ENCODE results near the gene NUAK2.
"Not testable (repeated sequence)": the region's sequence is repeated elsewhere in the genome, so short reads cannot be mapped to it uniquely, and the experiment has no call there.

Gene NUAK2

GRCh38 chr1:205284420-205285144 is 37.0 kb downstream of the NUAK2 start:
- peak; percentile 91 for DNase-seq
- in situ Hi-C loops (cut with MboI; ENCODE audit: low pct_unique_long_range_greater_than_20kb, low sequenced_read_pairs): no loop called here

- in situ Hi-C loops (cut with MboI; ENCODE audit: low pct_unique_long_range_greater_than_20kb, low sequenced_read_pairs): no loop called here
- DNase-seq: no peak
Observed at GRCh38 chr1:205283270-205284147, 38.0 kb downstream of the NUAK2 start.

- in situ Hi-C loops (cut with MboI; ENCODE audit: low pct_unique_long_range_greater_than_20kb, low sequenced_read_pairs); DNase-seq: not testable (repeated sequence)
Observed at GRCh38 chr1:205280666-205281395, 40.7 kb downstream of the NUAK2 start.

GRCh38 chr1:205279986-205280385 is 41.6 kb downstream of the NUAK2 start:
- in situ Hi-C loops (cut with MboI; ENCODE audit: low pct_unique_long_range_greater_than_20kb, low sequenced_read_pairs): loop anchor here (10.0 kb wide), 1 partner anchor 45 kb away; the partner anchor contains the start of gene NUAK2

GRCh38 chr1:205276689-205277065 is 44.9 kb downstream of the NUAK2 start:
- DNase-seq: no peak
- in situ Hi-C loops (cut with MboI; ENCODE audit: low pct_unique_long_range_greater_than_20kb, low sequenced_read_pairs): loop anchor here (10.0 kb wide), 1 partner anchor 48 kb away; the partner anchor contains the start of gene NUAK2

More at GRCh38 chr1:205279986-205280385, 41.6 kb downstream of the NUAK2 start:
- DNase-seq: no peak

- DNase-seq: no peak
- in situ Hi-C loops (cut with MboI; ENCODE audit: low pct_unique_long_range_greater_than_20kb, low sequenced_read_pairs): loop anchor here (10.0 kb wide), 1 partner anchor 49 kb away; the partner anchor contains the start of gene NUAK2
Observed at GRCh38 chr1:205275916-205276688, 45.4 kb downstream of the NUAK2 start.

- no peak for DNase-seq
- in situ Hi-C loops (cut with MboI; ENCODE audit: low pct_unique_long_range_greater_than_20kb, low sequenced_read_pairs): loop anchor here (10.0 kb wide), 1 partner anchor 50 kb away; the partner anchor contains the start of gene NUAK2
Observed at GRCh38 chr1:205275133-205275532, 46.4 kb downstream of the NUAK2 start.

GRCh38 chr1:205274041-205274691 is 47.4 kb downstream of the NUAK2 start:
- DNase-seq: no peak
- in situ Hi-C loops (cut with MboI; ENCODE audit: low pct_unique_long_range_greater_than_20kb, low sequenced_read_pairs): loop anchor here (10.0 kb wide), 1 partner anchor 51 kb away; the partner anchor contains the start of gene NUAK2

- in situ Hi-C loops (cut with MboI; ENCODE audit: low pct_unique_long_range_greater_than_20kb, low sequenced_read_pairs): loop anchor here (10.0 kb wide), 1 partner anchor 51 kb away; the partner anchor contains the start of gene NUAK2
- peak; percentile 78 for DNase-seq
Observed at GRCh38 chr1:205273551-205273982, 48.0 kb downstream of the NUAK2 start.

- in situ Hi-C loops (cut with MboI; ENCODE audit: low pct_unique_long_range_greater_than_20kb, low sequenced_read_pairs): loop anchor here (10.0 kb wide), 1 partner anchor 52 kb away; the partner anchor contains the start of gene NUAK2
- DNase-seq: no peak
Observed at GRCh38 chr1:205272536-205272935, 49.0 kb downstream of the NUAK2 start.

GRCh38 chr1:205271745-205272144 is 49.8 kb downstream of the NUAK2 start:
- no peak for DNase-seq
- in situ Hi-C loops (cut with MboI; ENCODE audit: low pct_unique_long_range_greater_than_20kb, low sequenced_read_pairs): loop anchor here (10.0 kb wide), 1 partner anchor 53 kb away; the partner anchor contains the start of gene NUAK2

- in situ Hi-C loops (cut with MboI; ENCODE audit: low pct_unique_long_range_greater_than_20kb, low sequenced_read_pairs): loop anchor here (10.0 kb wide), 1 partner anchor 54 kb away; the partner anchor contains the start of gene NUAK2
- DNase-seq: no peak
Observed at GRCh38 chr1:205271277-205271676, 50.3 kb downstream of the NUAK2 start.

- in situ Hi-C loops (cut with MboI; ENCODE audit: low pct_unique_long_range_greater_than_20kb, low sequenced_read_pairs): loop anchor here (10.0 kb wide), 1 partner anchor 54 kb away; the partner anchor contains the start of gene NUAK2
Observed at GRCh38 chr1:205270764-205271163, 50.8 kb downstream of the NUAK2 start.

GRCh38 chr1:205270271-205270670 is 51.3 kb downstream of the NUAK2 start:
- in situ Hi-C loops (cut with MboI; ENCODE audit: low pct_unique_long_range_greater_than_20kb, low sequenced_read_pairs): loop anchor here (10.0 kb wide), 1 partner anchor 55 kb away; the partner anchor contains the start of gene NUAK2
- DNase-seq: no peak

More at GRCh38 chr1:205270764-205271163, 50.8 kb downstream of the NUAK2 start:
- DNase-seq: no peak

- in situ Hi-C loops (cut with MboI; ENCODE audit: low pct_unique_long_range_greater_than_20kb, low sequenced_read_pairs): loop anchor here (10.0 kb wide), 1 partner anchor 55 kb away; the partner anchor contains the start of gene NUAK2
- no peak for DNase-seq
Observed at GRCh38 chr1:205269711-205270110, 51.8 kb downstream of the NUAK2 start.

- no peak for DNase-seq
- in situ Hi-C loops (cut with MboI; ENCODE audit: low pct_unique_long_range_greater_than_20kb, low sequenced_read_pairs): no loop called here
Observed at GRCh38 chr1:205268846-205269680, 52.5 kb downstream of the NUAK2 start.
